BLaER1 treated with 17β-estradiol and CSF1 and Interleukin-3, amounts not matched to agents 10 nM and 100 nM (cell line): ENCODE results near the gene OR13A1.
"Not testable (repeated sequence)": the region's sequence is repeated elsewhere in the genome, so short reads cannot be mapped to it uniquely, and the experiment has no call there.

Experiments used
- H3K27ac ChIP-seq, 11 experiments: shearing (Covaris generic); formaldehyde crosslinking; 2 replicates each; pipeline ENCODE4 v1.8.1; 2022
- H3K27me3 ChIP-seq, 11 experiments: shearing (Covaris generic); formaldehyde crosslinking; 2 replicates each; pipeline ENCODE4 v1.8.1; 2022
- H3K36me3 ChIP-seq, 11 experiments: shearing (Covaris generic); formaldehyde crosslinking; 2 replicates each; pipeline ENCODE4 v1.8.1; 2022
- H3K4me1 ChIP-seq, 10 experiments: shearing (Covaris generic); formaldehyde crosslinking; 2 replicates each; pipeline ENCODE4 v1.8.1; 2022
- H3K4me2 ChIP-seq, 11 experiments: shearing (Covaris generic); formaldehyde crosslinking; 2 replicates each; pipeline ENCODE4 v1.8.1; 2022
- H3K4me3 ChIP-seq, 10 experiments: shearing (Covaris generic); formaldehyde crosslinking; 2 replicates each; pipeline ENCODE4 v1.8.1; 2022
- H3K9ac ChIP-seq, 11 experiments: shearing (Covaris generic); formaldehyde crosslinking; 2 replicates each; pipeline ENCODE4 v1.8.1; 2022
- H3K9me3 ChIP-seq, 11 experiments: shearing (Covaris generic); formaldehyde crosslinking; replicated peaks in 1 of 11; 2 replicates each; pipeline ENCODE4 v1.8.1; 2022
- H4K20me1 ChIP-seq, 11 experiments: shearing (Covaris generic); formaldehyde crosslinking; 2 replicates each; pipeline ENCODE4 v1.8.1; 2022
- Cebpa-rat ChIP-seq, 11 experiments: shearing (Covaris generic); IDR thresholded peaks; 2 replicates each; pipeline ENCODE4 v1.8.1; 2022

Gene OR13A1

DNA sequence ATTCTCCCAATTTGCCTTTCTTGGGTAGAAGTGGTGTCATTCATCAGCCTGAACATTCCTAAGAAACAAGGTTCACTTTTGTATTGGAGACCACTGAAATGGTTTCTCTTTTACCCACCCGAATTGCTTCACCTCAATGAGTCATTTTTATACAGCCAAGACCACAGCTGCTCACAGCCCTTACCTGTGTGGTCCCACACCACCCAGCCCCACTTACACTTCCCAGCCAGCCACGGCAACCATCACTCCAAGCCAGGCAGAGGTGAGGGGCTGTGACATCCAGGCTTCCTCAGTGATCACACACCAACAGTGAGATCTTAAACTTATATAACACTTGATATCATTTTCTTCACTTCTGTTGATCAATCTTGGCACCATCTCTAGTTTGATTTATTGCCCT is 20.7 kb downstream of the OR13A1 start:
- Histone ChIP-seq H3K4me1 (peaks cover 0 to 23% (median 1%) of the 10 kb centered on the region in 10 experiments; a peak in 6 of 20 replicates), H3K27me3 (no peaks in the 10 kb centered on the region), H3K9ac (no peak overlapping the region), H3K9me3 (peaks cover 8 to 13% (median 10%) of the 10 kb centered on the region in 11 experiments), H4K20me1 (no peaks in the 10 kb centered on the region), H3K27ac (no peak overlapping the region), H3K36me3 (no peaks in the 10 kb centered on the region), H3K4me3 (no peak overlapping the region), H3K4me2 (no peak overlapping the region)
- TF ChIP-seq Cebpa-rat (IDR thresholded peaks at IDR 0.05), result no peak

DNA sequence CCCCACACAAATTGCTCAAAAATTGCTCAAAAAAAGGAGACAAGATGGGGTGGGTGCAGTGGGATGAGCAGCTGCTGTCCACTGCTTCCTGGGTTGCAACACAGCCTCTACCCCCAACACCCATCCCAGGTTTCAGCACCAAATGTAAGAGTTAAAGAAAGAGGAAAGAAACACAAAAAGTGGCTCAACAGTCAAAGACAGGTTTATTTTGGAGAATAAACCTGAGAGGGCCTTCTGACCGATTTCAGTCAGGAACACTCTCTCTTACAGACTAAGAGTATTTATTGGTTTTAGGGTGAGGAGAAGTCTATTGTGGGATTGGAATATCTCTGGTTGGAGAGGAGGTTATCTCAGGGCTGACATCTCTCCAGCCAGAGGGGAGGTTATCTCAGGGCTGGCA is 28.4 kb downstream of the OR13A1 start:
- Histone ChIP-seq H4K20me1 (no peaks in the 10 kb centered on the region), H3K4me3 (no peak overlapping the region), H3K9ac (no peak overlapping the region), H3K27ac (no peak overlapping the region), H3K27me3 (no peaks in the 10 kb centered on the region), H3K4me2 (no peak overlapping the region), H3K9me3 (peaks cover 7 to 18% (median 10%) of the 10 kb centered on the region in 11 experiments; a peak in 18 of 22 replicates), H3K36me3 (no peaks in the 10 kb centered on the region), H3K4me1 (peaks cover 0 to 6% (median 0%) of the 10 kb centered on the region in 10 experiments; a peak in 6 of 20 replicates)
- TF ChIP-seq Cebpa-rat (IDR thresholded peaks at IDR 0.05), result no peak

DNA sequence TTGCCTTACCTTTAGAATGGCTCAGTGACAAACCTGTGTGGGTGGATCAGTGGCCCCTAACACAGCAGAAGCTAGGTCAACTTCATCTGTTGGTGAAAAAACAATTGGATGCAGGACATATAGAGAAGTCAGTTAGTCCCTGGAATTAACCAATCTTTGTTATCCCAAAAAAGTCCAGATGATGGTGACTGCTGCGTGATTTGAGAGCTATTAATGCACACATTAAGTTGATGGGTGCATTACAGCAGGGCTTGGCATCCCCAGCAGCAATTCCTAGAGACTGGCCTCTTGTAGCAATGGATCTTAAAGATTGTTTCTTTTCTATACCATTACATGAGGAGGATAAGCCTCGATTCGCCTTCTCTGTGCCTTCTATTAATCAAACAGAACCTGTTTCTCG is 33.3 kb downstream of the OR13A1 start:
- Histone ChIP-seq H4K20me1 (no peaks in the 10 kb centered on the region), H3K36me3 (no peaks in the 10 kb centered on the region), H3K4me2 (no peak overlapping the region), H3K9ac (no peak overlapping the region), H3K4me3 (no peak overlapping the region), H3K9me3 (peaks cover 7 to 12% (median 8%) of the 10 kb centered on the region in 11 experiments; a peak in 18 of 22 replicates), H3K27me3 (no peaks in the 10 kb centered on the region), H3K4me1 (0 out of 20 replicates have a peak, but pooled peaks cover 0 to 6% (median 0%) of the 10 kb centered on the region in 10 experiments), H3K27ac (no peak overlapping the region)
- no peak for TF ChIP-seq Cebpa-rat (IDR thresholded peaks at IDR 0.05)

DNA sequence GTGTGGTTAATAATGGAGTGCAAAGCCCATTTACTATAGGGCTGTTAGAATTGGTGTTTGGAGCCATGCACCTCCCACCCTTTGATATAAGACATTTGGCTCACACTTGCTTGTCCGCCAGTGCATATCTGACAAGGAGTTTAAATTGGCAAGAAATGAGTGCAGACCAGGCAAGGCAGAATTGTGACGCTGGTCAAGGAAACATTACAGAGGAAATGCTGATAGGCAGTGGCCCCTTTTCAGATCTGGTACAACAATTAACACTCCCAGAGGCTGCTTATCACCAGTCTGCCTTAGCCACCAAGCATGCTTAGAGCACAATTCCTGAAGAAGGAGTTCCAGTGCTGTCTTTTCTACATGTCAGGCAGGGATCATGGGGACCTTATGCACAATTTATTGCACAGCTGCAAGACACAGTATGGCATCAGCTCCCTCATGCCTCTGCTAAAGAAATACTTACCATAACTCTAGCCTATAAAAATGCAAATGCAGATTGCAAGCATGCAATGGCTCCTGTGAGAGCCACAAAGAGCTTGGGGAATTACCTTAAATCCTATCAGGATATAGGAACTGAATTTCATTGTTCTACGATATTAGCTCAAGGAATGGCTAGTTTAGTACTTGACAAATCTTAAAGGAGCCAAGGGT is 35.2 kb downstream of the OR13A1 start:
- TF ChIP-seq Cebpa-rat (IDR thresholded peaks at IDR 0.05), result no peak
- Histone ChIP-seq H4K20me1 (no peaks in the 10 kb centered on the region), H3K27me3 (no peaks in the 10 kb centered on the region), H3K4me1 (0 out of 20 replicates have a peak, but pooled peaks cover 0 to 6% (median 0%) of the 10 kb centered on the region in 10 experiments), H3K4me3 (no peak overlapping the region), H3K27ac (no peak overlapping the region), H3K9me3 (no peaks in the 10 kb centered on the region; a peak in 1 of 22 replicates), H3K4me2 (peak overlapping the region in 1 of 11 experiments; percentile 31; a peak in 1 of 22 replicates), H3K9ac (no peak overlapping the region), H3K36me3 (no peaks in the 10 kb centered on the region)

DNA sequence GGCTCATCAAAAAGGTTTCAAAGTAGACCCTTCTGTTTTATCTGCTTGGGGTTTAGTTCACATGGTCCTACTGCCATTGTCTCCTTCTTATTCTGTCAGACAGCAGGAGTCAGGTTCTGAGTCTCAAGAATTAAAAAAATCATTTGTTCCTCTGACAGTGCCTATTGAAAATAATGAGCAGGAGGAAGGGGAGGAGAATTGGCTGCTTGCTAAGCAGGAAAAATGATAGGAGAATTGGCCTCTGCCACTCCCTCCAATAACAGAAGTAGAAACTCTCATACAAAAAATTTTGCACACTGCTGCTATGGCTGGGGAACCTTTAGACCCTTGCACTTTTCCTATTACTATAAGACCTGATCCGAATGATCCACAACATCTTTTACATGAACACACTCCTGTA is 35.7 kb downstream of the OR13A1 start:
- Histone ChIP-seq H3K27me3 (no peaks in the 10 kb centered on the region), H3K9ac (no peak overlapping the region), H3K36me3 (no peaks in the 10 kb centered on the region), H3K27ac (no peak overlapping the region), H4K20me1 (no peaks in the 10 kb centered on the region), H3K9me3 (no peaks in the 10 kb centered on the region), H3K4me1 (0 out of 20 replicates have a peak, but pooled peaks cover 0 to 6% (median 0%) of the 10 kb centered on the region in 10 experiments), H3K4me3 (no peak overlapping the region), H3K4me2 (peak overlapping the region in 1 of 11 experiments; percentile 31; a peak in 1 of 22 replicates)
- TF ChIP-seq Cebpa-rat (IDR thresholded peaks at IDR 0.05), result no peak

DNA sequence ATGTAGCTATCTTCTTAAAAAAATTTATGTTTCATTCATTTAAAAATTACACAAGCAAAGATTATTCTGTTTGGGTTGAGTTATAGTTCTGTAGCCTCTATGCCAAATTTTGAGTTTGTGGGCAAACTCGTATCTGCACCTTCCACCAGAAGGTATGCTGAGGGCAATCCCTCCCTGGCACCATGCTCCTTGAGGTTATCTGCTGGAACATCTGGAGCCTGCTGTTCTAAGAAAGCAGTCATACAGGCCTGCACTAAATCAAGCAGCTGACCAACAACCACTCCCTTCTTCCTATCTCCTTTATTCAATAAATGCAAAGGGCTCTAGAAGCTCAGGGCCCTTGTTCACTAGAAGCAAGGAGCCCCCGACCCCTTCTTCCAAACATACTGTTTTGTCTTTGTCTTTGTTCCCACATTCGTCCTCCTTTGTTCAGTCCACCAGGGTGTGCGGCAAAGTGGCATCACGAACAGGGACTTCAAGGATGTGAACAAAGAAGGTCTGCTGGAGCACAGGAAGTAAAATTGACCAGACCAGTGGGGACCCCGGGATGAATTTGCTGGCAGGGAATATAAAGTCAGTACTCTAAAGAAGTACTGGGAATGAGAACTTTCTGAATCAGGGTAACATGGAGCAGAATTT is 36.4 kb downstream of the OR13A1 start:
- H3K4me2 ChIP-seq, result no peak overlapping the region
- 0 out of 20 replicates have a peak, but pooled peaks cover 0 to 6% (median 0%) of the 10 kb centered on the region in 10 experiments for H3K4me1 ChIP-seq
- H3K27me3 ChIP-seq, result no peaks in the 10 kb centered on the region
- no peak overlapping the region for H3K27ac ChIP-seq
- no peaks in the 10 kb centered on the region for H3K36me3 ChIP-seq
- no peaks in the 10 kb centered on the region for H3K9me3 ChIP-seq
- no peak overlapping the region for H3K9ac ChIP-seq
- H3K4me3 ChIP-seq, result no peak overlapping the region
- TF ChIP-seq Cebpa-rat (IDR thresholded peaks at IDR 0.05), result no peak
- no peaks in the 10 kb centered on the region for H4K20me1 ChIP-seq

DNA sequence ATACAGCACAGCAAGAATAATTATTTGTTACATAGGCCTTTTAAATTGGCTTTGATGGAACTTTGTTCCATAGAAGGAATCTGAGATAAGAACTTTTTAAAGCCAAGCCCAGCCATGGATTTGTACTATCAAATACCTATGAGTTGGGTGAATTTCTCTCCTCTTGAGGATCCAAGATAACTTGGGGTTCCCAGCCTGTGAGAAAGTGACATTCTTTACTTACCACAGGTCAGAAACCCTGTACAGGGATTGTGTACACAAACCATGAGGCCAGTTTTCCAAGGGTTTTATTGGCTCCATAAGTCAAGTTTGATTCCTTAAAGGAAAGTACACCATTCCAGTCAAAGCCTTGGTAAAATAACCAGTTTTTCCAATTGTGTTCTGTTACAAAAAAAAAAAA is 39.3 kb downstream of the OR13A1 start:
- H3K9me3 ChIP-seq, H3K27me3 ChIP-seq, H3K27ac ChIP-seq, H3K4me2 ChIP-seq, H3K4me3 ChIP-seq, H3K9ac ChIP-seq, H3K4me1 ChIP-seq, H3K36me3 ChIP-seq, H4K20me1 ChIP-seq: not testable (repeated sequence)

DNA sequence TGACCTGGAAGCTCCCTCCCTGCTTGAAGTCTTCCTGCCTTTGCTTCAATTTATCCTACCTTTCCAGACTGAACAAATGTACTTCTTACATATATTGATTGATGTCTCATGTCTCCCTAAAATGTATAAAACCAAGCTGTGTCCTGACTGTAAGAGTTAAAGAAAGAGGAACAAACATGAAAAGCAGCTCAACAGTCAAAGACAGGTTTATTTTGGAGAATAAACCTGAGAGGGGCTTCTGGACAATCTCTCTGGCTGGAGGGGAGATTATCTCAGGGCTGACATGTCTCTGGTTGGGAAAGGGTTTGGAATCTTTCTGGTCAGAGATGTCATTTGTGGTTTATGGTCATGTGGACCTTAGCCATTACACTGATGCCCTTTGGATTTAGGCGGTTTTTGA is 41.0 kb downstream of the OR13A1 start:
- Histone ChIP-seq H4K20me1 (no peaks in the 10 kb centered on the region), H3K27me3 (no peaks in the 10 kb centered on the region), H3K9ac (no peak overlapping the region), H3K4me2 (no peak overlapping the region), H3K27ac (no peak overlapping the region), H3K4me1 (no peaks in the 10 kb centered on the region), H3K4me3 (no peak overlapping the region), H3K9me3 (peaks cover 3 to 13% (median 7%) of the 10 kb centered on the region in 11 experiments; a peak in 11 of 22 replicates), H3K36me3 (no peaks in the 10 kb centered on the region)
- no peak for TF ChIP-seq Cebpa-rat (IDR thresholded peaks at IDR 0.05)

DNA sequence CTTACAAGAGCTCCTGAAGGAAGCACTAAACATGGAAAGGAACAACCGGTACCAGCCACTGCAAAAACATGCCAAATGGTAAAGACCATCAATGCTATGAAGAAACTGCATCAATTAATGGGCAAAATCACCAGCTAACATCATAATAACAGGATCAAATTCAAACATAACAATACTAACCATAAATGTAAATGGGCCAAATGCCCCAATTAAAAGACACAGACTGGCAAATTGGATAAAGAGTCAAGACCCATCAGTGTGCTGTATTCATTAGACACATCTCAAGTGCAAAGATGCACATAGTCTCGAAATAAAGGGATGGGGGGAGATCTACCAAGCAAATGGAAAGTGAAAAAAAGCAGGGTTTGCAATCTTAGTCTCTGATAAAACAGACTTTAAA is 47.6 kb downstream of the OR13A1 start:
- H3K4me3 ChIP-seq, H3K4me2 ChIP-seq, H3K27me3 ChIP-seq, H3K4me1 ChIP-seq, H4K20me1 ChIP-seq, H3K27ac ChIP-seq, H3K36me3 ChIP-seq, H3K9ac ChIP-seq: not testable (repeated sequence)
- peaks cover 3 to 28% (median 11%) of the 10 kb centered on the region in 11 experiments; a peak in 13 of 22 replicates for H3K9me3 ChIP-seq

DNA sequence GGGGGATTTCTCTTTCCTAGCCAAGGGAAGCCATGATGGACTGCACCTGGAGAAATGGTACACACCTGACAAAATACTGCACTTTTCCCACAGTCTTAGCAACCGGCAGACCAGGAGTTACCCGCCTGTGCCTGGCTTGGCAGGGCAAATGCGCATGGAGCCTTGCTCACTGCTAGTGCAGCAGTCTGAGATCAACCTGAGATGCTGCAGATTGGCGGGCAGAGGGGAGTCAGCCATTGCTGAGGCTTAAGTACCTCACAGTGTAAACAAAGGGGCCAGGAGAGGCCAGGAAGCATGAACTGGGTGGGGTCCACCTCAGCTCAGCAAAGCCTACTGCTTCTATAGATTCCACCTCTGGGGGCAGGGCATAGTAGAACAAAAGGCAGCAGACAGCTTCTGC is 49.4 kb downstream of the OR13A1 start:
- peaks cover 1 to 25% (median 11%) of the 10 kb centered on the region in 11 experiments; a peak in 13 of 22 replicates for H3K9me3 ChIP-seq
- H3K9ac ChIP-seq, result no peak overlapping the region
- H3K4me3 ChIP-seq, result no peak overlapping the region
- TF ChIP-seq Cebpa-rat (IDR thresholded peaks at IDR 0.05), result no peak
- H3K36me3 ChIP-seq, result no peaks in the 10 kb centered on the region
- no peak overlapping the region for H3K27ac ChIP-seq
- no peak overlapping the region for H3K4me2 ChIP-seq
- H3K27me3 ChIP-seq, result no peaks in the 10 kb centered on the region
- H4K20me1 ChIP-seq, result no peaks in the 10 kb centered on the region
- H3K4me1 ChIP-seq, result no peaks in the 10 kb centered on the region
